ENCODE results near the gene PSEN1.
A peak's percentile ranks its signal among the peaks of the same experiment; 100 is the strongest.

Gene PSEN1

DNA sequence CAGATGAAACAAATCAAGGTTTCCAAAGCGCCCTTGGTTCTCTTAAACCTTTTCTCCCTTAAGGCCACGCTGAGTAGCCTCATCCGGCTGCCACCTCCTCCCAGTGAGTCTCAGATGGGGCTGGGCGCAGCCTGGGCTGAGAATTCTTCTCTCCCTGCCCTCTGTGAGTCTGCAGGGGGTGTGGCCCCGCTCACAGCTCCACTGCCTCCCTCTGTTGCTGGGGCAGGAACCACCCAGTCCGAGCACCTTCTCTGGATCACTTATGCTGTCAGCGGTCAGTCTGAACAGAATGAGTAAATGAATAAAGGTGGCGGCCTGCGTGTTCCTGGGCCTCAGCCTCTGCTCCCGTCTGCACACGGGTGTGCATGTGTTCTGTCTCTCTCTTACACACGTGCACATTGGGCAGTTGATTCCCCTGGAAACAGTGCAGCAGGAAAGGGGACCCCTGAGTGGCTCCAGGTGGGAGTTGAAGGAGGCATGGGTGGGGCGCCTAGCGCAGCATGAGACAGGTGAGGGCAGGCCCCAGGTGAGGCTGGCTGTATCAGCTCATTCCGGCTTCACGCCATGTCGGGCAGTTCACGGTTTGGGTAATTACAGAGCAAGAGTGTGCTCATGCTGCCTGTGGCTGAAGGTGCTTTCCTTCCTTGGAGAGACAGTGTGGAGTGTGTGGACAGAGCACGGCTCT lies 105.3 kb downstream of the PSEN1 start:
- no peak for DNase-seq

DNA sequence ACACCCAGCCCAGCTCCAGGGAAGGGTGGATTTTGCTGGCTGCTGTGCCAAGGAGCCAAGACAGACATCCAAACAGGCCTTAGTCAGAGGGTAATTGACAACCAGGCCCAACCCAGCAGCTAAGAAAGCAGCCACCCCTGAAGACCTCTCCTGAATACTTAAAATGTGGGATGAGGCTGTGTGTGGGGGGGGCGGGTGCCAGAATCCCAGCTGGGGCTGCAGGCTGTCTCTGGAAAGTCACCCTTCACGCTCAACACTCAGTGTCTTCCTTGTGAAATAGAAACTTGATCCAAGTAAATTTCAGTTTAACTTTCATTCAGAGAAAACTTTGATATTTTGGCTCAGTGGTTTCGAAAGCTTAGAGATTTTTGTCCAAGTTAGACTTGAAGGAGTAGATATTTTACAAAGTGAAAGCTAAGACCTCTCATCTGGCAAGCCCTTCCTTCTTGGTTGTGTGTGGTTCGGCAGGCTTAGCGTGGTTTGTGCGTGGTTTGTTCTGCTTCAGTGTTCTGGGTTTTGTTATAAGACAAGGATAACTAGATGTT lies 106.1 kb downstream of the PSEN1 start:
- no peak for DNase-seq

DNA sequence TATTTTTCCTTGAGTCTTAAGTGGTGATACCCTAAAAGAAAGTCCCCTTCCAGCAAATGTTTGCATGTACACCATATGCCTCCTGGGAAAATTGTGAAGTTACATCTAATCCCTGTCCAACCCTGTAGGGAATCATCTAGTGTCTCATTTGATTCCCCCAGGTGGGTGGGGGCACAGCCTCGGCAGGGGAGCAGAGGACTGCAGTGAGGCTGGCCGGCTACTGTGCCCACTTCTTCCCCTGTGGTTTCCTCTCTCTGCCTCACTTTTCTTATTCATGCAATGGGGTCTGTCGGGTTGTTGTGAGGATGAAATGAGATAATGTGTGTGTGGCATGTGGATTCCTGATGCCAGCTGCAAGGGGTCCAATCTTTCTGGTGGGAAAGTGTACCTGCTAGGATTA lies 107.0 kb downstream of the PSEN1 start:
- no peak for DNase-seq

DNA sequence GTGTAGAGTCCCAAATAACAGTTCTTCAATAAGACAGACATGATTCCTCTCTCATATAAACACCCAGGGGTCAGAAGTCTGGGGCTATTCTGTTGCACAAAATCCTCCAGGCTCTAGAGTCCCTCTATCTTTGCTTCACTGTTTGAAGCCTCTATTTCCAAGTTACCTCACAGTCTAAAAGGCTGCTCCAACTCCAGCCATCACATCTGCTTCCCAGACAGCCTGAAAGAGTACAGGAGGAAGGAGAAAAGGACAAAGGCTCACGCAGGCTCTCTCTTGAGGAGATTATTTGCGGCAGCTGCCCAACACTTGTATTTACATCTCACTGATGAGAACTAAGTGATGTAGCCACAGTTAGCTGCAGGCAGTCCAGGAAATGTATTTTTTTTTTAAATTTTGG lies 107.4 kb downstream of the PSEN1 start:
- no peak for DNase-seq

DNA sequence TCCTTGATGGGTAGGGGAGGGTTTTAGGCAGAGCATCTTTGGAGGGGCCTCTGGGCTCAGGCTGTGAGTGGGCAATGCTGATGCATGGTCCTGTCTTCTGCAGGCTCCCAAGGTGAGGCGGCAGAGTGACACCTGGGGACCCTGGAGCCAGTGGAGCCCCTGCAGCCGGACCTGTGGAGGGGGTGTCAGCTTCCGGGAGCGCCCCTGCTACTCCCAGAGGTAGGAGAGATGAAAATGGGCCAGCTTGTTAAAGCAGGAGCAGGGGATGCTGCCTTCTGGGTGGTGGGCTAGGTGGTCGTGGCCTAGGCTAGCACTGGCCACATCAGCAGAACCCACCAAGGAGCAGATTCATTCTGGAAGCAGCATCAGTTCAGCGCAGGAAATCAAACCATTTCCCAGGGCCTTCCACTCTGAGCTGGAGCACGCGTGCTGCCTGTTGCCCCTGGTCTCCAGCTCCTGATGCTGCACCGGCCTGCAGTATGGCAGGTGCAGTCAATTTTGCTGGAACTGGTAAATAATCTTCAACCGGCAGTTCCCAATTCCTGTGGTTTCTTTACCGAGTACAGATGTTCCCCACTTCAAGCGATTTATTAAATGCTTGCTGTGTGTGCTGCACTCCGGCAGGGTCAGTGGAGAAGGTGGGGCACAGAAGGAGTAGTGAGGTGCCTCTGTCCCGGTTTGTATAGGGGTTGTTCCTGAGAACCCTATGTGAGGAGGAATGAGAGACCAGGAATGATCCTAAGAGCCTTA lies 108.4 kb downstream of the PSEN1 start:
- no peak for DNase-seq

DNA sequence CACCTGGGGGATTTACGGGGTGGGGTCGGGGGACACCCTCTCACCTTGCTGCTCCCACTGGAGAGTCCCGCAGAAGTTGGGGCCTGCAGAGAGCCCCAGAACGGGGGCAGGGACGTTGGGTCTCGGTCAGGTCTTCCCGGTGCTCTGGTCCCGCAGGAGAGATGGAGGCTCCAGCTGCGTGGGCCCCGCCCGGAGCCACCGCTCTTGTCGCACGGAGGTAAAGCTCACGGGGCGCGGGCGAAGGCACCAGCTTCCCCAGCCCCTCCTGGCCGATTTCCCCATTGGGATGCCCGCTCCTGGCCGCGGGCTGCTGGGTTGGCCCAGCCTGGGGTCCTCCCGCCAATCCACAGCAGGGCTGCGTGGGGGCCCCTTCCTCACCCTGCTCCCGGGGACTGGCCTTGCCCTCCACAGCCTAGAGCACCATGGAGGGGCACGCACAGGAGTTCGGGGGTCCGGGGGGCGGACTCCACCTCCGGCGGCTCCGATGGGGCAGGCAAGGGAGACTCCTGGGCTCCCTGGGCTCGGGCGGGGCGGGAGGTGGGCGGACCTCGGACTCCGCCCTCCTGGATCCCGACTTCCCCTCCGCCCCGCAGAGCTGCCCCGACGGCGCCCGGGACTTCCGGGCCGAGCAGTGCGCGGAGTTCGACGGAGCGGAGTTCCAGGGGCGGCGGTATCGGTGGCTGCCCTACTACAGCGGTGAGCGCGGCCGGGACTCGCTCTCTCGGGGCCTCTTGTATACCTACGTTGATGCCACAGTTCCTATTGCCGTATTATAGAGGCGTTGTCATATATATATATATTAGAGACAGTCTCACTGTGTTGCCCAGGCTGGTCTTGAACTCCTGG lies 109.4 kb downstream of the PSEN1 start:
- DNase-seq, result no peak

DNA sequence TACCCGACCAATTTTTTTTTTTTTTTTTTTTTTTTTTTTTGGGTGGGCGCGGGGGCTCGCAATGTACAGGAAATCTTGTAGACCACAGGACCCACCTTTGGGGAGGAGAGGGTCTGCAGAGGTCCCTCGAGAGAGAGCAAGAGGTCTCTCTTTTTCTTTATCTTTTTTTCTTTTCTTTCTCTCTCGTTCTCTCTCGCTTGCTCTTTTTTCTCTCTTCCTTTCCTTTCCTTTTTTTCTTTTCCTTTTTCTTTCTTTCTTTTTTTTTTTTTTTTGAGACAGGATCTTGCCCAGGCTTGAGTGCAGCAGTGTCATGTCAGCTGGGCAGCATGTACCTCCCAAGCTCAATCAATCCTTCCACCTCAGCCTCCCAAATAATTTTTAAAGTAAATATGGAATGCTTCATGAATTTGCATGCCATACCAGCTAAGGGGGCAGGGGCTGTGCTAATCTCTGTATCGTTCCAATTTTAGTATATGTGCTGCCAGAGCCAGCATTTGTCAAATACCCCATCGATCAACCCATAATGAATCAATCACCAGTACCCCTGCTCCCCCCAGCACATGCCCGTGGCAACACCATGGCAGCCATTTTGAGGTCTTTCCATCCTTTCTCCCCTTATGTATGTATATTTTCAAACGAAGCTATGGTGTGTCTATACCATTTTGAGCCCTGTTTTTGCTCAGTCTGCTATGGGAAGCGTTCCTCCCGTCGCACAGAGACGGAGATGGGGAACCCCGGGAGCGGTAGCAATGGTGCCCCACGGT lies 110.3 kb downstream of the PSEN1 start:
- DNase-seq, result no peak

DNA sequence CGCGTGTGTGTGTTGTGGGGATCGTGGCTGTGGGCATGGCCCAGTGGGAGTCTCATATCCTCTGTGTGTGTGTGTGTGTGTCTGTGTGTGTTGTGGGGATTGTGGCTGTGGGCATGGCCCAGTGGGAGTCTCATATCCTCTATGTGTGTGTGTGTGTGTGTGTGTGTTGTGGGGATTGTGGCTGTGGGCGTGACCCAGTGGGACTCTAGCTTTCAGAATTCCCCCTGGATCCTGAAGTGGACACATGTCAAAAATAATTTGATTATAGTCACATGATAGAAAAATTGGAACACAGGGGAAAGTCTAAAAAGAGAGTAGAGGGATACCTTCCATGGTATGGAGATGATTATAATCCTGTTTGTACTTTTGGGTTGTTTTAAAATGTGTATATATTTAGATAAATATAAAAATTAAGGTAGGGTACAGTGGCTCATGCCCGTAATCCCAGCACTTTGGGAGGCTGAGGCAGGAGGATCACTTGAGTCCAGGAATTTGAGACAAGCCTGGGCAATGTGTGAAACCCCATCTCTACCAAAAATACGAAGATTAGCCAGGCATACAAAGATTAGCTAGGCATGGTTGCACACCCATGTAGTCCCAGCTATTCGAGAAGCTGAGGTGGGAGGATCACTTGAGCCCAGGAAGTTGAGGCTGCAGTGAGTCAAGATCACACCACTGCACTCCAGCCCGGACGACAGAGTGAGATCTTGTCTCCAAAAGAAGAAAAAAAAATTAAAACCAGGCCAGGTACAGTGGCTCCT lies 112.0 kb downstream of the PSEN1 start:
- no peak for DNase-seq

DNA sequence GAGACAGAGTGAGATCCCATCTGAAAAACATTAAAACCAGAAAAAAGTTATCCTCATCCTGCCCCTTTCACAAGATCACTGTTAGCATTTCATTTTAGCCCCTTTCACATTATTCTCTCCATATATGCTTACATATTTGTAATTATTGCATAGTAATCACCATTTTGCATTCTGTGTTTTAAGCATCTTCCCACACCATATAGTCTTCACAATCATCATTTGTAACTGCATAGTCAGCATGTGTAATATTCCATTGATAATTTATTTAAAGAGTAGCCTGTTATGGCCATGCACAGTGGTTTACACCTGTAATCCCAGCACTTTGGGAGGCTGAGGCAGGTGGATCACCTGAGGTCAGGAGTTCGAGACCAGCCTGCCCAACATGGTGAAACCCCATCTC lies 112.8 kb downstream of the PSEN1 start:
- no peak for DNase-seq

DNA sequence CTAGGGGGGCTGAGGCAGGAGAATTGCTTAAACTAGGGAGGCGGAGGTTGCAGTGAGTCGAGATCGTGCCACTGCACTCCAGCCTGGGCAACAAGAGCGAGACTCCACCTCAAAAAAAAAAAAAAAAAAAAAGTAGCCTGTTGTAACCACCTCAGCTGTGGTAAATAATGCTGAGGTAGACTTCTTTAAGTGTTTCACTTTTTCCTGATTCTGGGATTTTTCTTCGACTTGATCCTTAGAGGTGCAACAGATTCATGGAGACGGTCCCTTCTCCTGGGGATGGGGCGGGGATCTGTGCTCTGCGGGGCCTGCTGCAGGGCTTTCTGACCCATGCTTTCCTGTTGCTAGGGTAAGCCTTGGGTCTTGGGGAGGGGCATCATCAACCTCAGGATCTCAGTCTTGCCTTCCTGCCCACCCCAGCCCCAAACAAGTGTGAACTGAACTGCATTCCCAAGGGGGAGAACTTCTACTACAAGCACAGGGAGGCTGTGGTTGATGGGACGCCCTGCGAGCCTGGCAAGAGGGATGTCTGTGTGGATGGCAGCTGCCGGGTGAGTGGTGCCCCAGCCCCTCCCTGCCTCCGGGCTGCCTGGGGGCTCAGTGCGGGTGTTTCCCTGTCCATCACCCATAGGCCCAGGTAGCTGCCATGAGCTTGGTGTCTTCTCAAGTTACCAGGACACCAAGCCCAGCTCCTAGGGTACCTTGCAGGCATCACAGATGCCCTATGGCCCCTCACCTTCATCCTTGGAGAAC lies 113.4 kb downstream of the PSEN1 start:
- DNase-seq, result no peak

DNA sequence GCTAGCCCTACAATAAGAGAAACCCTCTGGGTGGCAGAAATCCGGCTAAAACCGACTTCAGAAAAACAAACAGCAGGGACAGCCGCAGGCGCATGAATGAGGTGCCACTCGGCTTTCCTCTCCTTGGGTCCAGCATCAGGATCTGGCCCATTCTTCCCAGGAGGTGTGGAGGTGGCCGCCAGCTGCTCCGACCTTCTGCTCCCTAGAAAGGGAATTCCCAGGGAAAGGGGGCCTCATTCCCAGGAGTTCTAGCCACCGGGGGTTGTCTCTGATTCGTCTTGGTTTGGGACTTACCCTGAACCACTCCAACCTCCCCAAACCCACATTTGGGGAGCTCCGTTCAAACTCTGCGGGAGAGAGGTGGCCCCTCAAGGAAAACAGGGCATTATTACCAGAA lies 114.0 kb downstream of the PSEN1 start:
- no peak for DNase-seq

DNA sequence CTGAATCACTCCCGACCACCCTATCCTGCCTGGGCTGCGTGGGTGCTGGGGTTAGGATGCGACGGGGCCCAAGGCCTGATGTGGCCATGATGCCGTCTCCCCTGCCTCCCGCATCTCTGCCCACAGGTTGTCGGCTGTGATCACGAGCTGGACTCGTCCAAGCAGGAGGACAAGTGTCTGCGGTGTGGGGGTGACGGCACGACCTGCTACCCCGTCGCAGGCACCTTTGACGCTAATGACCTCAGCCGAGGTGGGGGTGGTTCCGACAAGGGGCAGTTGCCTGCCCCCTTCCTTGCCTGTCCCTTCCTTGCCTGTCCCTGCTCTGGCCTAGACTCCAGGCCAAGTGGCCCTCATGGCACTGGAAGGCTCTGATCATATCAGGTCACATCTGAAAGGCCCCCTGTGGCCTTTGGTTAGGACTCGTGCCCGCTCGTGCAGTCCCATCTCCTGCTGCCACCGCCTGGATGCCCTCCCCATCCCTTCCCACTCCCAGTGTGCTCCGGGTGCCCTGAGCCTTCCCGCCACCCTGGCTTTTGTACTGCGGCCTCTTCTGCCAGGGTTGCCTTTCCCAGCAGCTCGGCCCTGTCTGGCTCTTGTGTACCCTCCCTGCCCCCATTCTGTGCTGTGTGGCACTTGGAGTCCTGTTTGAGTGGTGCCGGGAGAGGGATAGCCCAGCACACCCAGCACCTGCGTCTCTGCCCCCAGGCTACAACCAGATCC lies 114.6 kb downstream of the PSEN1 start:
- peak in 2 of 3 experiments; percentile 81 to 92 for DNase-seq

DNA sequence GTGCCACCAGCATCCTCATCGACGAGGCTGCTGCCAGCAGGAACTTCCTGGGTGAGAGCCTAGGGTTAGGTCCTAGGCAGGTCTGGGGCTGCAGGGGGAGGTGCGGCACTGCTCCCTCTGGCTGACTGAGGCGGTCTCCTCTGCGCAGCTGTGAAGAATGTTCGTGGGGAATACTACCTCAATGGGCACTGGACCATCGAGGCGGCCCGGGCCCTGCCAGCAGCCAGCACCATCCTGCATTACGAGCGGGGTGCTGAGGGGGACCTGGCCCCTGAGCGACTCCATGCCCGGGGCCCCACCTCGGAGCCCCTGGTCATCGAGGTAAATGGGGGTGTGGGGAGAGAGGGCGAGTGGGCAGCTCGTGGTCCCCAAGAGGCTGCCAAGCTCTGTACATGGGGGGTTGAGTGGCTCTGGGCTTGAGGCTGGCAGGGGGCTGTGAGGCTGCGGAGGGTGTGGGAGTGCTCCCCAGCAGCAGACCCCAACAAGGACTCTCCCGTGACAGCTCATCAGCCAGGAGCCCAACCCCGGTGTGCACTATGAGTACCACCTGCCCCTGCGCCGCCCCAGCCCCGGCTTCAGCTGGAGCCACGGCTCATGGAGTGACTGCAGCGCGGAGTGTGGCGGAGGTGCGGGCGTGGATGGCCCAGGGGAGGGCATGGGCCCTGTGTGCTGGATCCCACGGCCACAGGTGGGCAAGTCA lies 115.4 kb downstream of the PSEN1 start:
- DNase-seq, result no peak

DNA sequence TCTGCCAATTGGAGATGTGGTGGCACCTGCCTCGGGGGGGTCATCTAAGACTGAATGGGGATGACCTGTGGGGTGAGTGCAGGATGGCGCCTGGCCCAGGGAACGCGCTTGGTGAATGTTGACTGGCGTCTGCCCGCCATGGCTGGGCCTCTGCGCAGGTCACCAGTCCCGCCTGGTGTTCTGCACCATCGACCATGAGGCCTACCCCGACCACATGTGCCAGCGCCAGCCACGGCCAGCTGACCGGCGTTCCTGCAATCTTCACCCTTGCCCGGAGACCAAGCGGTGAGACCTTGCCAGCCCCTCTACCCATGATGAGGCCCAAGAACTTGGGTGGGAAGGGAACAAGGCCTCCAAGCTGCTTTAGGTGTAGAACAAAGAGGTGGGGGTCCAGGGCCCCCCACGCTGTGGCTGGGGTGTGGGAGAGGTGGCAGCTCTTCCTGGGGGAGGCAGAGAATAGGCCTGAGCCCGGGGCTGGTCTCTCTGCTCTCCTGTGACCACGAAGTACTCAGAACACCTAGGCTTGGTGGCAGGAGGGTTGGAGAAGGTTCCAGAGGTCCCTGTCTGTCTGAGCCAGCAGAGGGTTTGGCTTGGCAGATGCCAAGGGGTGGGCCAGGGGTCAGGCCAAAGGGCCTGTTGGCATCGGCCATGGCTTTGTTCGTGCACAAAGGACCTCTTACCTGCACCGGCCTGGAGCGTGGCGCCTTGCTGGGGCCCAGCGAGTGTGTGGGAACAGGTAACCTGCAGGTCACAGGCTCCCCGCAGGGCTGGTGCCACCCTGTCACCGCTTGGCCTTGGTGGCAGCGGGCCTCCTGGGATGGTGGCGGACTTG lies 116.4 kb downstream of the PSEN1 start:
- DNase-seq, result no peak

DNA sequence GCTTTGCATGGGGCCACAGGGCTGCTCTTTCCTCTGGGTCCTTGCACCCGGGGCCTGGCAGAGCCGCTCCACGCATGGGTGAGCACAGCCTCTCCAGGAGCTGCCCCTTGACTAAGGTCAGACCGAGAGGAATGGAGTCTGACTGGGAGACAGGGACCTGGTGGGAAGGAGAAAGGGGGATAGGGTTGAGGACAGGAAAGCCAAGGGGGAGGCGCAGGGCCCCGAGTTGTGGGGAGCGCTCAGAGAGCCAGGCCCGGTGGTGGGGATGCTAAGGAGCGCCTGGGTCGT lies 117.0 kb downstream of the PSEN1 start:
- no peak for DNase-seq

DNA sequence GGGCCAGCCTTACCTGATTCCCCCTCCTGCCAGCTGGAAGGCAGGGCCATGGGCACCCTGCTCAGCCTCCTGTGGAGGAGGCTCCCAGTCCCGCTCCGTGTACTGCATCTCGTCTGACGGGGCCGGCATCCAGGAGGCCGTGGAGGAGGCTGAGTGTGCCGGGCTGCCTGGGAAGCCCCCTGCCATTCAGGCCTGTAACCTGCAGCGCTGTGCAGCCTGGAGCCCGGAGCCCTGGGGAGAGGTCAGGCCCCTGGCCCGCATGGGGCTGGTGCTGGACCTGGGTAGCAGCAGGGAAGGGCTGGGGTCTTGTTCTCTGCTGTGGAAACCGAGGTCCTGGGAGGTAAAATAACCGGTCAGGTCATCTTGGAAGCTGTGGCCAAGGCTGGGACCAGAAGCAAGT lies 117.4 kb downstream of the PSEN1 start:
- DNase-seq, result no peak

DNA sequence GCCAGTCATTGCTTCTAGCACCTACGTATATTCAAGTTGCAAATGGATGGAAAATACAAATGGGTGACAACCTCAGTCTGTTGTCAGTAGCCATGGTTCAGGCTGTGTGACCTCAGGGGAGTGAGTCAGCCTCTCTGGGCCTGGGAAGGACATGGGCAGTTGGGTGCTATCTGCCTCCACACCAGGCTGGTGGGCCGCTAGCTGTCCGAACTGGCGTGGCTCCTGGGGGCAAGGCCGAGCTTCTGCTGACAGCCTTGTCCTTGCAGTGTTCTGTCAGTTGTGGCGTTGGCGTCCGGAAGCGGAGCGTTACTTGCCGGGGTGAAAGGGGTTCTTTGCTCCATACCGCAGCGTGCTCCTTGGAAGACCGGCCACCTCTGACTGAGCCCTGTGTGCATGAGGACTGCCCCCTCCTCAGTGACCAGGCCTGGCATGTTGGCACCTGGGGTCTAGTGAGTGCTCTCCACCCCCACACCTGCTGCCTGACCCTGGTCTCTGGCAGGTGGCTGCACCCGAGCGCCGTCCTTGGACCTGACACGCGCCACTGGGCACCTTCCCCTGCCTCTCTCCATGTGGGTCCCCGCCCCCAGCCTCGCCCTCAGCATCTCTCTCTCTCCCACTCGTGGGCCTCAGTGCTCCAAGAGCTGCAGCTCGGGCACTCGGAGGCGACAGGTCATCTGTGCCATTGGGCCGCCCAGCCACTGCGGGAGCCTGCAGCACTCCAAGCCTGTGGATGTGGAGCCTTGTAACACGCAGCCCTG lies 118.1 kb downstream of the PSEN1 start:
- no peak for DNase-seq

DNA sequence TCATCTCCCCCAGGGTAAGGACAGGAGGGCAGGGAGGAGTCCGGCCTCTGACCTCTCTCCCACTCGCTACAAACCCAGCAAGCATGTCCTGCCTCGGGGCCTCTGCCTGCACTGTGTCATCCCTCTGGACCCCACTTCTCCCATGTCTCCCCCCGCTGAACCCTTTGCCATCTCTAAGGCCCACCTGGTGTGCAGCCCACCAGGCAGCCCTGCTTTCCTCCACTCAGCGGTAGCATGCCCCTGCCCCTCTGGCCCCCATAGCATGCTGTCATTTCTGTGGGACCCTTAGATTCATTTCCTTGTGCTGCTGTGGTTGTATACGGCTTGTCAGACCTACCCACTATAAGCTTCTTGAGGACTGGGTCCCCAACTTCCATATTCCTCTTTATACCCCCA lies 118.7 kb downstream of the PSEN1 start:
- no peak for DNase-seq
